Measurements from ENCODE around the gene MRPL24.
"Not testable (repeated sequence)": the region's sequence is repeated elsewhere in the genome, so short reads cannot be mapped to it uniquely, and the experiment has no call there.

MRPL24 gene

DNA sequence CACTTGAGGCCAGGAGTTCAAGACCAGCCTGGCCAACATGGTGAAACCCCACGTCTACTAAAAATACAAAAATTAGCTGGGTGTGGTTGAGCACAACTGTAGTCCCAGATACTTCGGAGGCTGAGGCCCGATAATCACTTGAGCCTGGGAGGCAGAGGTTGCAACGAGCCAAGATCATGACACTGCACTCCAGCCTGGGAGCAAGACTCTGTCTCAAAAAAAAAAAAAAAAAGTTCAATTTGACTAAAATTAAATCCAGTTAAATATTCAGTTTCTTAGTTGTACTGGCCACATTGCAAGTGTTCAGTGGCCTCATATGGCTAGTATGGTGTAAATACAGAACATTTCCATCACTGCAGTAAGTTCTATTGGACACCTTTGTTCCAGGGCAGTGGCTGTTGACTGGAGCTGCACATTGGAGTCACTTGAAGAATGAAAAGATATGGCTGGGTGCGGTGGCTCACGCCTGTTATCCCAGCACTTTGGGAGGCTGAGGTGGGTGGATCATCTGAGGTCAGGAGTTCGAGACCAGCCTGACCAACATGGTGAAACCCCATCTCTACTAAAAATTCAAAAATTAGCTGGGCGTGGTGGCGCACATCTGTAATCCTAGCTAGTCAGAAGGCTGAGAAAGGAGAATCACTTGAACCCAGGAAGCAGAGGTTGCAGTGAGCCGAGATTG, 16.8 kb upstream of the MRPL24 start:
- not testable (repeated sequence) for DNase-seq

DNA sequence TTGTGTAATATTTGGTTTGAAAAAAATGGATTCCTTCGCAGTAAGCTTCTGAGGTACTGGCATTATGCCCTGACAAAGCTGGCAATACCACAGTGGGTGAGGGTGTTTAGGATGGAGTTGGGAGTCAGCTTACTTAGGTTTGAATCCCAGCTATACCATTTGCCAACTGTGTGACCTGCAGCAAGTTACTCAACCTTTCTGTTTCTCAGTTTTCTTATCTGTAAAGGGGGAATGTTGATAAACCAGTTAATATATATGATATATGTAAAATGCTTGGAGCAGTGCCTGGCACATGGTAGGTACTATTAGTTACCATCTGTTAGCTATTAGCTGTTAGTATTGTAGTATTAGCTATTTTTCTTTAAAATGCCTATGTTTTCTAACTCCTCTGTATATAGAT, 15.5 kb upstream of the MRPL24 start:
- DNase-seq = no peak

DNA sequence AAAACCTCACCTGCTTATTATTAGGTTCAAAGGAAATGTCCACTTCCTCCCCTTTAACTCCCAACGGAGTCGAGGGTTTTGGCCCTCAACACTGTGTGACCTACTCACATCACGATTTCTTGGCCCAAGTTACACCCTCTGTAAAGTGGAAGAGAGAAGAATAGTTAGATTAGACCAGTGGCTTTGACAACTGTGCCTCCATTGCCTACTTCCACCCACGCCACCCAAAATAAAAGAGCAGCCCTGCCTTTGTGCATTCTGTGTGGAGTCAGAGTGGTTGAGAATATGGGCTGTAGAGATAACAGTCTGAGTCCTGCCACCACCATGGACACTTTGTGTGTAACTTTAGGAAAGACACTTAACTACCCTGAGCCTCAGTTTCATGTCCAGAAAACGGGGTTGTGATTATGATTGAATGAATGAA, 14.7 kb upstream of the MRPL24 start:
- DNase-seq = no peak

DNA sequence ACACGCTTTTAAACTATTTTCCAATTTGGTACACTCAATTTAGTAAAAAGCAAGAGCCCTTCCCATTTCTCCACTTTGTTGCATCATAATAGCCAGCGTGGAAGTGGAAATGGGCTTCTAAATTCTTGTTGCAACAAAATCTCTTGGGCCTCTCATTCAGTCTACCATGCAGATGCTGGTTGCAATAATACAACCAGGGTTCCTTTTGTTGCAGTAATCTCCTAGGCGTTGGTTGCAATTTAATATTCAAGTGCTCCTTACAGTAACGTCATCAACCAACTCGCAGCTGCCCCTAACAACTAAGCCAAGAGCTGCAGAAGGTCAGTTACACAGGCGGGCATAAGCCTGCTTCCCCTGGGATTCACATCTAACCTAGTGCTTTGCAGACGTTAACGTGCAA, 13.3 kb upstream of the MRPL24 start:
- DNase-seq = no peak

DNA sequence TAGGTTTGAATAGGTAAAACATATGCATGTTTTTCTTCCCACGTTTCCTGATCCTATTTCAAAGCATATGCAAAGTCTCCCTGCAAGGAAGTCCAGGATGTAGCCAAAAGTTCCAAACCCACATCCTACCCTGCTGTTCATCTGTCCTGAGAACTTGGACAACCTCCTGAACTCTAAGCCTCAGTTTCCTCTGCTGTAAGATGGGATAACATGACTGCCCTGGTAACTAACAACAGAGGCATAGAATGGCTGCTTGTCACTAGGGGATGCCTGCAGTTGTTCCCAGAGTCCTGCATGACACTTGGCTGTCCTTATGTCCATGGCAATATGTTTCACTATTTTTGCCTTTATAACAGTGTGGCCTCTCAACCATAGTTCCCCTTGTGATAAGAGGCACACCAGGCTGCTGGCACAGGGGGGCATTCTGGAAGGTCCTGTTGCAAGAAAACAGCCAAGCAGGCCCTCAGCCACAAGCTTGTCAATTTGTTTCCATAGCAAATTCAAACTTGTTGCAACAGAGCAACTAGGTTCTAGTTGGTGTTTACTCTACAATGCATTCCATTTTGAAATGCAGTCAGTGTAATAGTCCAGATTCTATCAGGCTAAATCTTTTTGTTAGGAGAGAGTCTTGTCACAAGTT, 12.1 kb upstream of the MRPL24 start:
- DNase-seq = no peak

DNA sequence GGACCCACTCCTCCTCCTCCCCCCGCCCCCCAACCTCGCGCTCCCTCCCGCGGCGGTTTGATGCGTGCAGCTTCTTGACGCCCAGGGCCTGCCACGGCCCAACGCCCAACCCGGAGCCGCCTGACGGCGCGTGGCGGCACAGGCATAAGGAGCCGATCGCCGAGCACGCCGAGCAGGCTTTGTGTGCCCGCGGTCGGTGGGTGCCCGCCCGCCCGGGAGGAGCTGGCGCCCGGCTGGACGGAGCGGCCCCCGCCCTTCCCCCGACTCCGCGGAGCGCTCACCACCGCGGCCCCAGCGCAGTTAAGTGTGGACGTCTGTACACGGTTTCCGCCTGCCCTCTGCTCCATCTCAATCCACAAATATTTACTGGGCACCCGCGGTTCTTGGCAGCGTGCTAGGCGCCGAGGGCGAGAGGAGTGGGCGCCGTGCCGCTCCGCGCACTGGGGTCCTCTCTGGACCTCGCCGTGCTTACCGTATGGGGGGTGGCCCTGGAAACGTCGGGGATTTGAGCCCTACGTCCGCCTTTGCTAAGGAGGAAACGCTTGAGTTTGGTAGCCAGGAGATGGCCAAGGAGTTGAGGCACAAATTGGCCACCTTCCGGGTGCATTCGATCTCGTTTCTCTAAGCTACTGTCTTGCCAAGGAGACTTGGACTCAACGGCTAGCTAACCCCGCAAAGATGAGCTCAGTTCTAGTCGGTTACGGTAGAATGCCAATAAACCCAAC, 11.0 kb upstream of the MRPL24 start:
- DNase-seq = peak; percentile 96

DNA sequence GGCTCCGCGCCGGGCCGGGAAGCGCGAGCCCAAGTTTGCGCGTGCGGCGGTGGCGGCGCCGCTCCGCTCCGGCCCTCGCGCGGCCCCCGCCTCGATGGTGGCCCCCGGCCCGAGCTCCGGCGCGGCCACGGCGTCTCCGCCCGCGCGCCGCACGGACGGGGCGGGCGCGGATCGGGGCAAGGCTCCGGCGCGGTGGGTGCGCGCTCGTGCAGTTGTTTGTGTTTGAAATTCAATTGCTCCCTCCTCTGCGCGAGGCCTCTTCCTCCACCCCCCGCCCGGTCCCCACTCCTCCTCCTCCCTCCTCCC, 10.5 kb upstream of the MRPL24 start, which contains the start of gene HDGF:
Gene HDGF, minus strand, starts transcription at position 225 of the 306 bp plus-strand sequence. CDS start 246 bp downstream, outside the sequence.
- no peak for DNase-seq

DNA sequence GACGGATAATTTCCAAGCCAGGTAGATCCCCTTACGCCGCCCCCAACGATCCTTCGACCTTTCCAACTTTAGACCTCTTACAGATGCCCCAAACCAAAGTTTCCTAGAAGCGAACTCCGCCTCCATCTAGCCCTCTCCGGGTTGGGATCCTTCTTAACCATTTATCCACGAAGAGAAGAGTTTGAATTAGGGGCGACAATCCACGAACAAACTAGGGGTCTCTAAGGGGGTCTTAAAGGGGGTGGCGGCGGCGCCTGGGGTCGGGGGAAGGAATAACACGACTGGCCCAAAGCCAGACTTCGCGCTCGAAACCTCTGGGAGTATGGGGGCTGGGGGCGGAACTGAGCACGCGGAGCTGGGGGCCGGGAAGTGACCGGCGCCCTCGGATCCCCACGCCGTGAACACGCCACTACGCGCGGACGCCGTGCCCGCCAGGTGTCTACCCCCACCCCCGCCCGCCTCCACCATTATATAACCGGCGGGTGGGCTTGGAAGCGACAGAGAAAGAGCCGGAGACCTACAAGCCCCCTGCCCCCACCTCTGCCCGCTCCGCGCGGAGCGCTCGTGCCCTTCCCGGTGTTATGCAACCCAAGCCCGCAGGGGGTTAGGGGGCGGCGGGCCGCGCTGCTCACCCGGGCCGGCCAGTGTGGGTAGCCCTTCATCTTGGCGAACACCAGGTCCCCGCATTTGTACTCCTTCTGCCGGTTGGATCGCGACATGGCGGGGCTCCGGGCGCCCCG, 10.0 kb upstream of the MRPL24 start:
- peak; percentile 54 for DNase-seq

DNA sequence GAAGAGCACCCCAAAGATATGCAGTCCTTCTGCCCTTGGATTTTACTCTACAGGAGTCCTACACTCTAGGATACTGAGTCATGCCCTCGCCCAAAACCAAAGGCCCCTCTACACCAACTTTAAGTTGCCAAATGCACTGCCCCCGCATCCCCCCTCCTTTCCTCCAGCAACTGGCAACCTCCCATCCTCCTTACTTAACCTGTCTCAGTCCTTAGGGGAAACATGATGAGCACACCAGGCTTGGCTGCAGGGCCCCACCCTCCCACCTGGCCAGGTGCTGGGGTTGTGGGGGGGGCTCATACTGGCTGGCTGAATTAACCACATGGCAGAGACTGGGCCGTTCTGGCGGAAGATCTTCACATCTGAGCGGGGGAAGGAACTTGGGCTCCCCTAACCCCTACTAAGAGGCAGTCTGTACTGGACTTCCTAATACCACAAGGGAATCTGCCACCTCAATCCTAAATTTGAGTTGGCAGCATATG, 9.3 kb upstream of the MRPL24 start:
- DNase-seq = no peak

DNA sequence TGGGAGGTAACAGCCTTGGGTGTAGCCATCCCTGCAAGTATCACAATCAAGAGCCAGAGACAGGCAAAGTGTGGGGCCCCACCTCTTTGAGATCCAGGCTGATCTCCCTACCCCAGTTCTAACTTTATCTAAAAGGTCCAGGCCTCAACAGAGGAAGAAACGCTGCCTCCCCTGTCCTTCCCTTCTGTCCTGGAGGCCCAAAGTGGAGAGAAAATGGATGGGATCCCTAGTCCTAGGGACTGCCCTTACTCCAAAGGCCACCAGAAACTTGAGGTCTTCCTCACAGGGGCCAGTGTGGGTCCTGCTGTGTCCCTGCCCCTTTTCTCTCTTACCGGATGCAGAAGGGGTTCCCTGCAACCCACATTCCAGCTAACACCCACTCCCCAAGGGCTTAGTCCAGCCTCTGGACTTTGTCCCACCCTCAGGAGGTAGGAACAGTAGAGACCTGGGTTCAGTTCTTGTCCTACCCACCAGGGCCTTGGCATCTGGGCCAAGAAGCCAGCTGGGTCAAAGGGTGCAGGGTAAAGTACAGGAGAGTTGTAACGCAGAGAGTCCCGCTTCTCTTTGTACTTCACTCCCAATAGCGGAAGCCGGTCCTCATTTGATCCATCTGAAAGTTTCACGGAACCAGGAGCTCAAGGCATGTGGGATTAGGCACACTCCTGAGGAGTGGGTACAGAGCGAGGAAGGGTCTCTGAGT, 8.7 kb upstream of the MRPL24 start:
- DNase-seq = no peak

DNA sequence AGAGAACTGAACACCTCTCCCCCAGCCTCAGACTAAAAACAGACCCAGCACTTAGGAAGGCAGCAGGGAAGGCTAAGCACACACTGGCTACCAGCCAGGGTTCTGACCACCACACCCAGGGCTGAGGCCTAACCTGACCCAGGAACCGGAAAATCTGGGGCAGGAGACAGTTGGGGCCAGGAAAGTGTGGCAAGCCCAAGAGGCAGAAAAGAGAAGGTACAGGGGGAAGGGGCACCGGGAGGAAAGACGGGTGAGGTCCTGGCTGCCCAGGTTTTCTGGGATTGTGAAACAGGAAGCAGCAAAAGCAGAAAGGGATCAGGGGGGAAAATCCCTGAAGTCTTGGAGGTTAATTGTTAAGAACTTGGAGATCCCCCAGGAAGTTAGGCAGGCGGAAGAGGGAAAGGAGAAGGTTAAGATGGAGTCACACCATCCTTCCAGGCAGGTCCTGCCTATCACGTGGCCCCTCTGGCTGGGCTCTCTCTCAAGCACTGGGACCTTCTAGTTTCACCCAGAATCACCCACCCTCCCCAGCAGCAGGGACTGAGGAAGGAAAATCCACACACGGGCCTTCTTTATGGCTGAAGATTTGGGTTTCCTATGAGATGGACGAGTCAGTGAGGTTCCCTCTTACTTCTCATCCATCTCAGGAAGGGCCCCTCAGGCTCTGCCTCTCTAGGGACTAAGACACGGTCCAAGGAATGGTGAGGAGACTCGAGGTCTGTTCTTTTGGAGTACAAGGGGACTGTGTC, 8.0 kb upstream of the MRPL24 start:
- DNase-seq = no peak

DNA sequence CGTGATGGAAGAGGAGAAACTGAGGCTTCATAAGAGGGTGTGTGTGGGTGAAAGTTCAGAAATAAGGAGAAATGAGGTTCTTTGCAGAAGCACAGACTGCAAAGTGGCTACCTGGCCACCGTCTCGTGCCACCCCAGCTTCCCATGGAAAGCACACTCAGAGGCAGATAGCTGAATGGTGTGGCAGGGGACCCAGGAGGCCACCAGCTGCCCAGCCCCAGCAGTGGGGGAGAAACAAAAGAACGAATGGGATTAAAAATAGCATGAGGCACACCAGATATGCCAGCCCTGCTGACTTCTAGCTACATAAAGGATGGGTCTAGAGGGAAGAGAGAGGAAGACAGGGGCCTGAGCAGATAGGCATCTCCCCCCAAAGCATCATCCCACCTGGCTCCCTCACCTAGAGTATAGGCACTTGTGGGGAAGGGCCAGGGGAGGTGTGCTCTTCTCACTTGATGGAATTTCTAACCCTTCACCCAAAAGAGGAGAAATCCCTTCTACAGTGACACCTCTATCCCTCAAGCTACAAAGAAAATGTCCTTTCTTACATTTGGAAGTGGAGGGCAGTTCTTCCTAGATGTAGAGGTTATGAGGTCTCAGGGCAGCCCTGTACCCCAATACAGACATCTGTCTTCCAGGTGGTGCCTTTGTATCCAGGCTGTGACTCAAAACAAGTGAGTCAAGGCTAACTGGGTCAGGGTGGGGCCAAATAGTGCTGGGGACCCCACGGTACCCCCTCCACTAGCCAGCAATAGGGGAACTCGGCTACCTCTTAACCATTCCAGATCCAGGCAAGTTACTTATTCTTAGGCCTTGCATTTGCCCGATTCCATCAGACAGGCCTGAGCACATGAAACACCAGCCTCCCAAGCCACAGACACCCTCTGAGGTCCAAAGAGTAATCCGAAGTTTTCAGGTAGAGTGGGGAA, 7.1 kb upstream of the MRPL24 start:
- DNase-seq = no peak

DNA sequence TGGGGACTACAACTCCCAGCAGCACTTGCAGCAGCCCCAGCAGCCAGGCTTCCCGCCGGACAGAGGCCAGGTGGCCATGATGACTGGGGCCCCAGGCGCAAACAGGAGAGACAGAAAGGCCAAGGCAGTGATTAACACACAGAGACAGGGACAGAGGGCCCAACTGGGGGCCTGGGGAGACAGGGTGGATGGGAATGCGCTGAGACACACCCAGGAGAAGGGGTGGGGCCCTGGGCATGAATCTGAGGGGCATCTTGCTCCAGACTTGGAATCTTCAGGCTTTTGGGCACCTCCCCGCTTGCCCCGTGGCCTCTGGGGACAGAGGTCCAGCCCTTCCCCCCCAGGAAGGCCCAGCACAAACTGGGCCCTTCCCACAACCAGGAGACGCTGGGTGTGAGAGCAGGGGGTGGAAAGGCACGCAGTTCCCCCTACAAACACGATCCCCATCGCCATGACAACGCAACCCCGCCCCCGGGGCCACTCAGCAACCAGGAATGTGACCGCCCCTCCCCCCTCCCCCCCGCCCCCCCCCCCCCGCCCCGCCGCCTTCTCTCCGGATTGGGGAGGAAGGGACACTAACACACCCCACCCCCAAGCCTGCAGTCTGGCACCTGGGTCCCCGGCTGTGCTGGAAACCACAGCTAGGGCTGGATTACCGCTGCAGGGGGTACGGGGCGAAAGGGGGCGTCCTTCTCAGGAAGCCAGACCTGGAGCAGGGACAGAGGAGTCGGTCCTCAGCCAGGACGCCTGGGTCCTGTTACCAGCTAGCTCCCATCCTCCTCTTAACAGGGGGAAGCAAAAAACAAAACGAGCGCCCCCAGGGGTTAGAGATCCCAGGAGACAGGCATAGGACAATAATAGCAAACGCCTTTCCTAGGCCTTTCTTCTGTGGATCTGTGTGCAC, 6.1 kb upstream of the MRPL24 start:
- no peak for DNase-seq

DNA sequence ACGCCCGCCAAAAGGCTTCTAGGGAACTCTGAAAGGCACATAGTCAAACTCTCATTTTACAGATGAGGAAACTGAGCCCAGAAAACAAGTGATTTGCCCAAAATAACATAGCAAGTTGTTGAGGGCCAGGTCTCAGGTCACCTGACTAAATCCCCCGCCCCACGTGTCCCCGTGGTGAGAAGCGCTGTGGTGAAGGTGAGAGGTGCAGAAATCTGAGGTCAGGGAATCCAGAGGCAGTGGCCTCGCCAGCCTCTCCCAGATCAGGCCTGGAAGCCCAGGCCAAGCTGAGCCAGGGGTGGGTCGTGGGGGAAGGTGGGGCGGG, 5.5 kb upstream of the MRPL24 start:
- DNase-seq = no peak

DNA sequence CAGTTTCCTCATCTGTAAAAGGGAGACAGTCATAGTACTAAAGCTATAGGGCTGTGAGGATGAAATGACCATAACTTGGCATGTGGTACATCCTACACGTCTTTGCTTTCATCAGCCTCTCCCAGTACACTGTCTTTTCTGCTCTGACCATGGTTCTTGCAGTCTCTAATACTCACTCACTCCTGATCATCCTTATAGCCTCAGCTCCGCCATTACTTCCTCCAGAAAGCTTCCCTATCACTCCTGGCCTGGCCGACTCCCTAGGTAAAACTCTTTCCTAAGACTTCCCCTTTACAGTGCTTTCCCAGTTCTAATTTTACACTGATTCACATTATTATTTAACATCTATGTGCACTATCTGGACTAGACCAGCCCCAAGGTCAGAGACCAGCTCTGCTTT, 5.0 kb upstream of the MRPL24 start:
- no peak for DNase-seq

DNA sequence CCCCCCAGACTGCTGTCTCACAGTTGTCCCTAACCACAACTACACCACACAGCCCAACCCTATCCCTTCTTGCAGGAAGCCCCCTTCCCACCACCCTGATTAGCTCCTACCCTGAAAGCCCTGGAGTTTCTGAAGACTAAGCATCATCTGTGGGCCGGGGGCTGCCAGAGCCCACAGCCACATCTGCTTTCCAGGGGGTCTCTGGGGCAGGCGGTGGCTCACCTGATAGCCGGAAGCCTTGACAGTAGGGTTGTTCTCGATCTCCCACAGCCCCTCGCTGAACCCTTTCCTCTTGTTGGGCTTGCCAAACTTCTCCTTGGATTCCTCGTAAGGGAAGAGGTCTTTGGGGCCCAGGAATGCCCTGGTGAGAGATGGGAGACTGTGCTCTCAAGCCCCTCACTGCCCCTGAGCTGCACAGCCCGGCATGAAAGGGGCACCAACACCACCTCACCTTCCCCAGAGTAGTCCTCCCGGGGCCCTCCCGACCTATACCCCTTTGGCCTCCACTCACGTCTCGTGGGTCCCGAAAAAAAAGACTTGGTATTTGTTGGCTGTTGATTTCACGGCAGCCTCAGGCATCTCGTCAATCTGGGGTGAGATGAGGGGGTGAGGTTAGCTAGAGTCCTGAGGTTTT, 4.0 kb upstream of the MRPL24 start:
- no peak for DNase-seq

DNA sequence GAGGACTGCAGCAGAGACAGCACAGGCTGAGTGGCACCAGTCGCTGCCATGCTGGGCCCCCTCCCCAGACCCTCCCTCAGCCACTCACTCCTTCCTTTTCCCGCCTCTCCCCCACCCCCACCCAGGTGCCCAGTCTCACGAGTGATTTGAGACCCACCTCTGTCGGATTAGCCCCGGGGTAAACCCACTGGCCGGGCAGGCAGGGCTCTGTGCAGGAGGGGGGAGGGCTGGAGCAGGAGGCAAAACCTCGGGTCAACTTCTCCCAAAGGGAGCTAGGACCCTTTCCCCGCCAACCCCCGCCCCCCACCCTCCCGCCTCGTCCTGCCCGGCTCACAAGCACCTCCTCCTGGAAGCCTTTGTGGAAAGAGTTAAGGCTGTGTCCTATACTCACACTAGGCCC, 3.5 kb upstream of the MRPL24 start:
- no peak for DNase-seq

DNA sequence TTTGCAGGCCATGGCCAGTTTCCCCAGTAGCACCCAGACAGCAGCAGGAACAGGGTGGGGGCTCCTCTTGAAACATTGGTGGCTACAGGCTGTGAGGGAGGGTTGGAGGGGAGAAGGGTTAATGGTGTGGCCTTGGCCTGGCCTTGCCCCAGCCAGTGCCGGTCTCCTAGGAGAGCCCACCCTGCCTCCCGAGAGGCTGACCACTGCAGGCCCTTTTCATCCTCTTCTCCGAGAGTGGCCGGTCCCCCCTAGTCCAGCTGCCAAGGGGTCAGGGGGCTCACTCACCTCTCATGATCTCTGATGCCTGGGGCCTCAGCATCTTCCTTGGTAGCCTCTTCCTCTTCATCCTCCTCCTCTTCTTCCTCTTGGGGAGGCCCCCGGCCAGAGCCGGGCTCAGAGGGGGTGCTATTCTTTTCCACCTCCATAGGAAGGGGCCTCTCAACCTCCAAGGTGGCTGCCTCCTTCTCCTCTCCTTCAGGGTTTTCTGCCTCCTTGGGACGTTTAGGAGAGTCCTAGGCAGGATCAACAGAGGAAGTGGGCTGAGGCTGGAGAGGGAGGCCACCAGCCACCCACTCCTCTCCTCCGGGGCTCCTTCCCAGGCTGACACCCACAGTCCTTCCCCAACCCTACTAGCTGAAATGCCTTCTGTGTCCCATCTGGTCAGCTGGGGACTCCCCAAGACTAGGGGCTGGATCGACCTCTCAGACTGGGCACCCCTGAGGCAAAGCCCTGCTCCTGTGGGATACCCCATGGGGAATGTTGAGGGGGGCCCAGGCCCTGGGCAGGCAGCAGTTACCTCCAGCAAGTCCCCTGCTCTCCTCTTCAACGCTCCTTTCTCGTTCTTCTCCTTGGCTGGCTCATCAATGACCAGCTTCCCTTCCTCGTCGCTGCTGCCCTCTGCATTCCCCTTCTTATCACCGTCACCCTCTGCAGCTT, 2.7 kb upstream of the MRPL24 start:
- no peak for DNase-seq

All from NK-92 treated with Interleukin-12 subunit alpha and Interleukin-12 subunit beta, amount 100 ng/mL, for 24 hours (cell line).